ENCODE results near the gene GALNT9. TPM values are rescaled to one million over a fixed set of nuclear protein-coding genes. Genes with fewer than 3 reads are reported as not detected.

GALNT9 gene
- total and polyA plus RNA-seq, 12 donors = 0.01 to 0.19 TPM; not detected in 10

GRCh38 chr12:132290203-132290540, 39.2 kb downstream of the GALNT9 start:
- intact Hi-C loops (cut with DNase I) = no loop called here
- Histone ChIP-seq H3K27ac (no peak overlapping the region), H3K27me3 (peaks cover 0 to 80% (median 65%) of the 10 kb centered on the region in 7 donors), H3K9me3 (no peaks in the 10 kb centered on the region), H3K4me1 (peaks cover 0 to 11% (median 5%) of the 10 kb centered on the region in 9 donors), H3K36me3 (no peaks in the 10 kb centered on the region), H3K4me3 (no peak overlapping the region)
- DNase-seq (peak in 1 of 2 donors; percentile 4), ATAC-seq (no peak)
- WGBS, 2 donors = 95 to 99% methylated on average over 12 of the region's 12 CpGs
- TF ChIP-seq CTCF (IDR thresholded peaks at IDR 0.05) = no peak

- H3K27me3 ChIP-seq = peaks cover 0 to 80% (median 65%) of the 10 kb centered on the region in 7 donors
Measured at GRCh38 chr12:132289356-132290202, 39.8 kb downstream of the GALNT9 start.

GRCh38 chr12:132288516-132289215, 40.7 kb downstream of the GALNT9 start:
- Histone ChIP-seq H3K4me3 (no peak overlapping the region), H3K9me3 (no peaks in the 10 kb centered on the region), H3K27ac (no peak overlapping the region), H3K4me1 (peaks cover 0 to 11% (median 5%) of the 10 kb centered on the region in 9 donors), H3K36me3 (no peaks in the 10 kb centered on the region), H3K27me3 (peaks cover 0 to 74% (median 58%) of the 10 kb centered on the region in 7 donors)
- no peak for ATAC-seq
- WGBS, 2 donors = 89 to 92% methylated on average over 37 of the region's 37 CpGs
- TF ChIP-seq CTCF (IDR thresholded peaks at IDR 0.05) = no peak
- peak in 1 of 2 donors; percentile 3 for DNase-seq
- intact Hi-C loops (cut with DNase I) = no loop called here

More at GRCh38 chr12:132289356-132290202, 39.8 kb downstream of the GALNT9 start:
- Histone ChIP-seq H3K9me3 (no peaks in the 10 kb centered on the region), H3K4me3 (no peak overlapping the region), H3K36me3 (no peaks in the 10 kb centered on the region), H3K27ac (no peak overlapping the region), H3K4me1 (peaks cover 0 to 11% (median 5%) of the 10 kb centered on the region in 9 donors)
- intact Hi-C loops (cut with DNase I) = no loop called here
- TF ChIP-seq CTCF (IDR thresholded peaks at IDR 0.05) = no peak
- 44 to 46% methylated on average over 19 of the region's 19 CpGs for WGBS, 2 donors
- DNase-seq (no peak), ATAC-seq (no peak)

- Histone ChIP-seq H3K4me3 (no peak overlapping the region), H3K36me3 (no peaks in the 10 kb centered on the region), H3K27ac (no peak overlapping the region), H3K9me3 (no peaks in the 10 kb centered on the region), H3K27me3 (peaks cover 0 to 79% (median 64%) of the 10 kb centered on the region in 7 donors), H3K4me1 (peaks cover 0 to 11% (median 5%) of the 10 kb centered on the region in 9 donors)
- ATAC-seq (no peak), DNase-seq (peak in 1 of 2 donors; percentile 9)
- no peak for TF ChIP-seq CTCF (IDR thresholded peaks at IDR 0.05)
- intact Hi-C loops (cut with DNase I) = no loop called here
- WGBS, 2 donors = 79 to 81% methylated on average over 36 of the region's 36 CpGs
Measured at GRCh38 chr12:132287391-132288238, 41.8 kb downstream of the GALNT9 start.

Data from heart right ventricle (tissue), 16 donors.